H1 (cell line): ENCODE data around the gene NFAT5. TPM values are rescaled to one million over a fixed set of nuclear protein-coding genes. Genes with fewer than 3 reads are reported as not detected.
"Not testable (repeated sequence)": the region's sequence is repeated elsewhere in the genome, so short reads cannot be mapped to it uniquely, and the experiment has no call there.

ENCODE experiments used
- CTCF ChIA-PET: fragments of 300-600 bp; sonication (Branson Sonifier 250); formaldehyde crosslinking; loops from one replicate; lab custom pipeline; 2021; ENCODE audit not compliant: partially characterized antibody; lab: Charles Lee
- POLR2A ChIA-PET: fragments of 300-600 bp; sonication (Branson Sonifier 250); formaldehyde crosslinking; loops from one replicate; lab custom pipeline; 2021; ENCODE audit warnings: inconsistent platforms; ENCODE audit not compliant: partially characterized antibody; lab: Charles Lee
- DNase-seq, 2 experiments: peaks; one replicate each; pipeline versions ENCODE4 v3.0.0 to v3.0.0-alpha.2; 2010 to 2022; ENCODE audit warnings: low spot score in 2 of 2, low read depth in 1 of 2, mixed read lengths in 1 of 2
- FAIRE-seq: peaks from 2 replicates; lab custom pipeline; 2011; peaks lifted over from hg19 to GRCh38; lab: Jason Lieb, UNC
- H2AFZ ChIP-seq: 2 replicates; pipeline ENCODE4 v1.8.1; 2012; ENCODE audit warnings: low read length, inconsistent platforms
- H2AK5ac ChIP-seq: 2 replicates; pipeline ENCODE4 v1.6.1; 2013; ENCODE audit warnings: low read depth, low read length
- H2BK120ac ChIP-seq: replicated peaks from 2 replicates; pipeline ENCODE3; 2013; ENCODE audit warnings: low read depth, low read length, inconsistent platforms
- H2BK12ac ChIP-seq: 2 replicates; pipeline ENCODE4 v1.6.1; 2013; ENCODE audit warnings: low read depth, low read length
- H2BK15ac ChIP-seq: 2 replicates; pipeline ENCODE4 v1.6.1; 2013; ENCODE audit warnings: low read length
- H2BK20ac ChIP-seq: 2 replicates; pipeline ENCODE4 v1.6.1; 2013; ENCODE audit warnings: low read length
- H2BK5ac ChIP-seq: 2 replicates; pipeline ENCODE4 v1.6.1; 2013; ENCODE audit warnings: low read depth, low read length
- H3K14ac ChIP-seq: 2 replicates; pipeline ENCODE4 v1.6.1; 2013; ENCODE audit warnings: inconsistent platforms; ENCODE audit not compliant: insufficient read length
- H3K18ac ChIP-seq: 2 replicates; pipeline ENCODE4 v1.6.1; 2013; ENCODE audit warnings: low read length; ENCODE audit errors: extremely low read depth
- H3K23ac ChIP-seq: 2 replicates; pipeline ENCODE4 v1.6.1; 2013; ENCODE audit warnings: inconsistent platforms; ENCODE audit not compliant: insufficient read length
- H3K23me2 ChIP-seq: 2 replicates; pipeline ENCODE4 v1.6.1; 2013; ENCODE audit warnings: low read depth, low read length
- H3K27ac ChIP-seq: 2 replicates; pipeline ENCODE4 v1.6.1; 2011; ENCODE audit warnings: low read depth, low read length, inconsistent platforms
- H3K27me3 ChIP-seq, 4 experiments: replicated peaks in 1 of 4; 1 replicate in 1 of 4; 2 replicates in 3 of 4; pipeline versions ENCODE4 v1.6.1 to v1.8.1; 2011 to 2013; ENCODE audit warnings: low read length in 3 of 4, mild to moderate bottlenecking in 3 of 4, inconsistent platforms in 2 of 4, mixed read lengths in 2 of 4, moderate library complexity in 1 of 4; ENCODE audit not compliant: control insufficient read depth in 3 of 4, insufficient read depth in 3 of 4; ENCODE audit errors: extremely low read depth in 1 of 4
- H3K36me3 ChIP-seq, 4 experiments: 2 replicates each; pipeline versions ENCODE4 v1.6.1 to v1.8.1; 2011 to 2013; ENCODE audit warnings: mild to moderate bottlenecking in 4 of 4, low read length in 3 of 4, moderate library complexity in 2 of 4, control low read depth in 1 of 4, inconsistent platforms in 1 of 4; ENCODE audit not compliant: insufficient read depth in 4 of 4, control insufficient read depth in 2 of 4
- H3K4ac ChIP-seq: replicated peaks from 2 replicates; pipeline ENCODE3; 2013; ENCODE audit warnings: low read length, low read depth, mixed read lengths, inconsistent platforms; ENCODE audit not compliant: insufficient read length
- H3K4me1 ChIP-seq, 4 experiments: replicated peaks in 1 of 4; 1 replicate in 1 of 4; 2 replicates in 3 of 4; pipeline versions ENCODE4 v1.6.1 to v1.8.1; 2011 to 2013; ENCODE audit warnings: low read length in 3 of 4, inconsistent platforms in 2 of 4, mixed read lengths in 1 of 4; ENCODE audit not compliant: insufficient read depth in 4 of 4, control insufficient read depth in 3 of 4
- H3K4me2 ChIP-seq, 2 experiments: 2 replicates each; pipeline versions ENCODE4 v1.6.1 to v1.8.1; 2011 to 2013; ENCODE audit warnings: low read depth in 2 of 2, low read length in 2 of 2, control low read depth in 1 of 2, inconsistent platforms in 1 of 2, mild to moderate bottlenecking in 1 of 2; ENCODE audit not compliant: insufficient read depth in 1 of 2
- H3K4me3 ChIP-seq, 4 experiments: fragments of 200-600, 300-600 bp in 1 of 4; sonication (generic), shearing (Covaris generic), sonication (Bioruptor Twin) in 1 of 4; 2 replicates each; pipeline versions ENCODE4 v1.5.1 to v1.8.1; 2011 to 2016; ENCODE audit warnings: low read length in 4 of 4, low read depth in 3 of 4, control low read depth in 2 of 4, inconsistent platforms in 2 of 4, mild to moderate bottlenecking in 2 of 4, mixed read lengths in 1 of 4, moderate library complexity in 1 of 4; ENCODE audit not compliant: insufficient read depth in 2 of 4; ENCODE audit errors: extremely low read depth in 1 of 4
- H3K56ac ChIP-seq: replicated peaks from 2 replicates; pipeline ENCODE3; 2013; ENCODE audit warnings: low read depth, mild to moderate bottlenecking, mixed read lengths, low read length, inconsistent platforms; ENCODE audit not compliant: insufficient read length
- H3K79me1 ChIP-seq: 2 replicates; pipeline ENCODE4 v1.6.1; 2013; ENCODE audit warnings: low read depth, low read length, control low read depth
- H3K79me2 ChIP-seq, 2 experiments: 2 replicates each; pipeline versions ENCODE4 v1.6.1 to v1.8.1; 2012 to 2013; ENCODE audit warnings: low read length in 2 of 2, mild to moderate bottlenecking in 2 of 2, inconsistent platforms in 1 of 2; ENCODE audit not compliant: insufficient read depth in 2 of 2, control insufficient read depth in 1 of 2
- H3K9ac ChIP-seq, 4 experiments: replicated peaks in 1 of 4; 1 replicate in 1 of 4; 2 replicates in 3 of 4; pipeline versions ENCODE4 v1.6.1 to v1.8.1; 2011 to 2013; ENCODE audit warnings: low read depth in 3 of 4, low read length in 3 of 4, control low read depth in 2 of 4, mild to moderate bottlenecking in 2 of 4, moderate library complexity in 2 of 4, inconsistent platforms in 1 of 4; ENCODE audit errors: extremely low read depth in 1 of 4
- H3K9me3 ChIP-seq, 2 experiments: 2 replicates each; pipeline versions ENCODE4 v1.6.1 to v1.8.1; 2012 to 2013; ENCODE audit warnings: mild to moderate bottlenecking in 2 of 2, moderate library complexity in 2 of 2, control low read depth in 1 of 2, inconsistent platforms in 1 of 2, low read depth in 1 of 2, low read length in 1 of 2, mixed read lengths in 1 of 2; ENCODE audit not compliant: insufficient read depth in 2 of 2
- H4K20me1 ChIP-seq, 2 experiments: replicated peaks in 1 of 2; 2 replicates each; pipeline versions ENCODE3 to v1.8.1; 2011 to 2013; ENCODE audit warnings: inconsistent platforms in 2 of 2, low read length in 2 of 2, mild to moderate bottlenecking in 1 of 2; ENCODE audit not compliant: insufficient read depth in 2 of 2, control insufficient read depth in 1 of 2
- H4K5ac ChIP-seq: 2 replicates; pipeline ENCODE4 v1.6.1; 2013; ENCODE audit warnings: low read length, low read depth, mixed read lengths, inconsistent platforms; ENCODE audit not compliant: insufficient read length
- H4K8ac ChIP-seq: 2 replicates; pipeline ENCODE4 v1.8.0; 2013; ENCODE audit warnings: mild to moderate bottlenecking, moderate library complexity, low read length, inconsistent platforms; ENCODE audit not compliant: insufficient read depth; ENCODE audit errors: extremely low read depth
- H4K91ac ChIP-seq: replicated peaks from 2 replicates; pipeline ENCODE3; 2013; ENCODE audit warnings: low read length, mixed read lengths, inconsistent platforms; ENCODE audit not compliant: insufficient read length
- WGBS, 2 experiments: shearing (Covaris generic) in 1 of 2; methylation state at CpG; one replicate each; pipeline versions ENCODE4 v1.1.6 to v1.1.7; 2013 to 2015; ENCODE audit warnings: low lambda C conversion rate in 2 of 2, mixed read lengths in 2 of 2, inconsistent platforms in 1 of 2, low coverage in 1 of 2, missing lambda C conversion rate in 1 of 2; ENCODE audit not compliant: insufficient replicate concordance in 2 of 2, insufficient coverage in 1 of 2, insufficient read length in 1 of 2; ENCODE audit errors: extremely low coverage in 1 of 2, missing lambda C conversion rate in 1 of 2; 5-methylcytosine and 5-hydroxymethylcytosine counted together
- polyA plus RNA-seq, 7 experiments: library from polyadenylated mRNA; depleted of rRNA in 3 of 7; stranded (reverse) in 5 of 7; unstranded in 2 of 7; fragments of >200 nt in 5 of 7; fragments of 200-250 nt in 2 of 7; gene quantifications; 1 replicate in 5 of 7; 2 replicates in 1 of 7; 4 replicates in 1 of 7; pipeline versions ENCODE4 v1.2.1 to v1.2.3, GENCODE V29; 2011 to 2013; ENCODE audit warnings: missing spikeins in 2 of 7, mixed read lengths in 2 of 7
- total RNA-seq: library from RNA; stranded (reverse); fragmentation: NEBNext Ultra II Directional; extraction: Animal tissue kit (Norgen Biotek cat#: 25700); gene quantifications from 2 replicates; pipeline ENCODE4 v1.2.1, GENCODE V29; 2021

The NFAT5 gene
- total and polyA plus RNA-seq, 2 of the 8 experiments (the other 6 are each of a cell fraction or from before 2014, with no cell fraction given) = 8.9 to 29.0 TPM

DNA sequence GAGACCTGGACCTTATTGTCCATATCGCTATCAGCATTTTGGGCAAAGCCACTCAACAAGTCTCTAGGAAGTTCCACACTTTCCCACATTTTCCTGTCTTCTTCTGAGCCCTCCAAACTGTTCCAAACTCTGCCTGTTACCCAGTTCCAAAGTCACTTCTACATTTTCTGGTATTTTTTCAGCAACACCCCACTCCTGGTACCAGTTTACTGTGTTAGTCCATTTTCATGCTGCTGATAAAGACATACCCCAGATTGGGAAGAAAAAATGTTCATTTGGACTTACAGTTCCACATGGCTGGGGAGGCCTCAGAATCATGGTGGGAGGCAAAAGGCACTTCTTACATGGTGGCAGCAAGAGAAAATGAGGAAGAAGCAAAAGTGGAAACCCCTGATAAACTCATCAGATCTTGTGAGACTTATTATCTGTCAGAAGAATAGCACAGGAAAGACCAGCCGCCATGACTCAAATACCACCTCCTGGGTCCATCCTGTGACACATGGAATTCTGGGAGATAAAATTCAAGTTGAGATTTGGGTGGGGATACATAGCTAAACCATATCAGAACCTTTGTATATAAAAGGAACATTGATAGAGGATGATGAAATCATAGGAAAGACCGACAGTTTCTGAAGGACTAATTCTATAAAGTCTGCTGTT, 71.6 kb downstream of the NFAT5 start:
- H3K27me3 ChIP-seq, H3K9ac ChIP-seq, H3K4ac ChIP-seq, H3K14ac ChIP-seq, H3K23ac ChIP-seq, H2BK12ac ChIP-seq, H3K56ac ChIP-seq, H2BK15ac ChIP-seq, H4K91ac ChIP-seq, H2BK20ac ChIP-seq, H4K5ac ChIP-seq, H2AFZ ChIP-seq, H3K4me2 ChIP-seq, H2BK5ac ChIP-seq, H4K8ac ChIP-seq, H3K79me2 ChIP-seq, H3K4me3 ChIP-seq, H2AK5ac ChIP-seq, H3K27ac ChIP-seq, FAIRE-seq, DNase-seq, H4K20me1 ChIP-seq, H3K18ac ChIP-seq, H2BK120ac ChIP-seq, POLR2A ChIA-PET, H3K79me1 ChIP-seq, H3K4me1 ChIP-seq, H3K23me2 ChIP-seq: not testable (repeated sequence)
- Histone ChIP-seq H3K9me3 (peaks cover 15 to 16% of the 10 kb centered on the region in 2 experiments), H3K36me3 (peaks cover 0 to 26% (median 2%) of the 10 kb centered on the region in 4 experiments; a peak in 3 of 8 replicates)
- 100% methylated on average over 3 of the region's 3 CpGs; no CpG with 5 or more reads in 1 of the 2 experiments for WGBS, 2 experiments
- CTCF ChIA-PET = interaction anchor here (1.0 kb wide), 1 partner anchor 239 kb away, joined by 3 read pairs; no protein-coding TSS in a partner anchor

DNA sequence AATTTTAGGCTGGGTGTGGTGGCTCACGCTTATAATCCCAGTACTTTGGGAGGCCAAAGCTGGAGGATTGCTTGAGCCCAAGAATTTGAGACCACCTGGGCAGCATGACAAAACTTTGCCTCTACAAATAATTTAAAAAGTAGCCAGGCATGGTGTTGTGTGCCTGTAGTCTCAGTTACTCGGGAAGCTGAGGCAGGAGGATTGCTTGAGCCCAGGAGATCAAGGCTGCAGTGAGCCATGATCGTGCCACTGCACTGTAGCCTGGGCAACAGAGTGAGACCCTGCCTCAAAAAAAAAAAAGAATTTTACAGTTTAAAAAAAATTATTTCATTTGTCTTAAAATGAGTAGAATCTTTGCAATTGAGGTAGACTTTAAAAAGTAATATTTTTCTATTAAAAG, 78.2 kb downstream of the NFAT5 start:
- H3K4me1 ChIP-seq, H3K56ac ChIP-seq, H4K20me1 ChIP-seq, H3K4me3 ChIP-seq, H3K18ac ChIP-seq, H3K4ac ChIP-seq, H2BK5ac ChIP-seq, H3K79me1 ChIP-seq, H2BK120ac ChIP-seq, H2AFZ ChIP-seq, H3K27me3 ChIP-seq, H2AK5ac ChIP-seq, FAIRE-seq, H3K14ac ChIP-seq, H4K91ac ChIP-seq, H2BK20ac ChIP-seq, H2BK12ac ChIP-seq, H3K4me2 ChIP-seq, DNase-seq, H4K8ac ChIP-seq, CTCF ChIA-PET, POLR2A ChIA-PET, H3K79me2 ChIP-seq, H3K9ac ChIP-seq, H3K9me3 ChIP-seq, H4K5ac ChIP-seq, H3K27ac ChIP-seq, H2BK15ac ChIP-seq, H3K23me2 ChIP-seq, H3K23ac ChIP-seq: not testable (repeated sequence)
- WGBS, 2 experiments = 99% methylated on average over 3 of the region's 3 CpGs; no CpG with 5 or more reads in 1 of the 2 experiments
- peaks cover 3 to 12% (median 7%) of the 10 kb centered on the region in 4 experiments; a peak in 6 of 8 replicates for H3K36me3 ChIP-seq
